ENCODE measurements around the gene SLC22A1. TPM values are rescaled to one million over a fixed set of nuclear protein-coding genes. Genes with fewer than 3 reads are reported as not detected.

Gene SLC22A1
- total and polyA plus RNA-seq, 2 donors (not counting 1 experiment from before 2014, with no cell fraction given) = 0.18 to 1.5 TPM

GRCh38 chr6:160079686-160080043 lies 42.0 kb upstream of the SLC22A1 start:
- TF ChIP-seq, protein P1, sequence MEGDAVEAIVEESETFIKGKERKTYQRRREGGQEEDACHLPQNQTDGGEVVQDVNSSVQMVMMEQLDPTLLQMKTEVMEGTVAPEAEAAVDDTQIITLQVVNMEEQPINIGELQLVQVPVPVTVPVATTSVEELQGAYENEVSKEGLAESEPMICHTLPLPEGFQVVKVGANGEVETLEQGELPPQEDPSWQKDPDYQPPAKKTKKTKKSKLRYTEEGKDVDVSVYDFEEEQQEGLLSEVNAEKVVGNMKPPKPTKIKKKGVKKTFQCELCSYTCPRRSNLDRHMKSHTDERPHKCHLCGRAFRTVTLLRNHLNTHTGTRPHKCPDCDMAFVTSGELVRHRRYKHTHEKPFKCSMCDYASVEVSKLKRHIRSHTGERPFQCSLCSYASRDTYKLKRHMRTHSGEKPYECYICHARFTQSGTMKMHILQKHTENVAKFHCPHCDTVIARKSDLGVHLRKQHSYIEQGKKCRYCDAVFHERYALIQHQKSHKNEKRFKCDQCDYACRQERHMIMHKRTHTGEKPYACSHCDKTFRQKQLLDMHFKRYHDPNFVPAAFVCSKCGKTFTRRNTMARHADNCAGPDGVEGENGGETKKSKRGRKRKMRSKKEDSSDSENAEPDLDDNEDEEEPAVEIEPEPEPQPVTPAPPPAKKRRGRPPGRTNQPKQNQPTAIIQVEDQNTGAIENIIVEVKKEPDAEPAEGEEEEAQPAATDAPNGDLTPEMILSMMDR (IDR thresholded peaks at IDR 0.05) = no peak
- TF ChIP-seq EZH2 (IDR thresholded peaks at IDR 0.05; ENCODE audit: borderline replicate concordance, insufficient read depth, low read depth, low read length, poor library complexity, severe bottlenecking) = no peak
- no peaks in the 10 kb centered on the region for H3K27me3 Mint-ChIP-seq
- peaks cover 2 to 74% of the 10 kb centered on the region in 2 experiments for H3K36me3 ChIP-seq (replicated peaks in 1 of 2; ENCODE audit: control extremely low read depth in 1 of 2, control insufficient read depth in 1 of 2, extremely low read depth in 1 of 2, insufficient read depth in 2 of 2, low read length in 1 of 2)
- H3K4me3 ChIP-seq (ENCODE audit: control extremely low read depth in 1 of 5, extremely low read depth in 1 of 5, insufficient read depth in 1 of 5, low read depth in 2 of 5, low read length in 4 of 5) = no peak overlapping the region
- CTCF ChIA-PET = interaction anchor here (0.8 kb wide), 1 partner anchor 9 kb away, joined by 4 read pairs; no protein-coding TSS in a partner anchor
- no peak overlapping the region for H3K4me2 ChIP-seq (replicated peaks; ENCODE audit: low read depth, low read length, poor library complexity, severe bottlenecking)
- ATAC-seq (ENCODE audit: low read depth) (no peak), DNase-seq (no peak)
- no peaks in the 10 kb centered on the region for H3K79me2 ChIP-seq (ENCODE audit: control insufficient read depth, insufficient read depth, low read length)
- H3K9me3 ChIP-seq (ENCODE audit: control extremely low read depth in 1 of 3, control insufficient read depth in 2 of 3, insufficient read depth in 1 of 3, low read length in 2 of 3) = no peaks in the 10 kb centered on the region
- no peak overlapping the region for H3K27ac ChIP-seq (ENCODE audit: low read length in 2 of 2)
- H3K9me3 Mint-ChIP-seq (ENCODE audit: insufficient read depth) = no peaks in the 10 kb centered on the region
- H3K27ac Mint-ChIP-seq = no peak overlapping the region
- H3K4me1 Mint-ChIP-seq = no peaks in the 10 kb centered on the region
- no peak overlapping the region for H3K9ac ChIP-seq (ENCODE audit: low read length)
- H3K4me3 Mint-ChIP-seq = no peak overlapping the region
- no peaks in the 10 kb centered on the region for H4K20me1 ChIP-seq (ENCODE audit: control insufficient read depth, insufficient read depth, low read length, poor library complexity, severe bottlenecking)
- no peaks in the 10 kb centered on the region for H3K4me1 ChIP-seq (ENCODE audit: control insufficient read depth in 2 of 2, insufficient read depth in 2 of 2, low read length in 2 of 2)
- intact Hi-C loops (cut with micrococcal nuclease) = no loop called here
- no peaks in the 10 kb centered on the region for H3K27me3 ChIP-seq (replicated peaks in 1 of 4; ENCODE audit: control extremely low read depth in 1 of 4, control insufficient read depth in 3 of 4, insufficient read depth in 4 of 4, low read length in 3 of 4)
- POLR2A ChIA-PET = no interaction called here
- 100% methylated on average over 10 of the region's 12 CpGs for WGBS (ENCODE audit: insufficient coverage)
- no peak overlapping the region for H2AFZ ChIP-seq (ENCODE audit: insufficient read depth, low read depth, low read length, poor library complexity, severe bottlenecking)

GRCh38 chr6:160080097-160080496 lies 41.5 kb upstream of the SLC22A1 start:
- H3K36me3 ChIP-seq (replicated peaks in 1 of 2; ENCODE audit: control extremely low read depth in 1 of 2, control insufficient read depth in 1 of 2, extremely low read depth in 1 of 2, insufficient read depth in 2 of 2, low read length in 1 of 2) = peaks cover 2 to 77% of the 10 kb centered on the region in 2 experiments
- H3K9me3 ChIP-seq (ENCODE audit: control extremely low read depth in 1 of 3, control insufficient read depth in 2 of 3, insufficient read depth in 1 of 3, low read length in 2 of 3) = no peaks in the 10 kb centered on the region
- TF ChIP-seq EZH2 (IDR thresholded peaks at IDR 0.05; ENCODE audit: borderline replicate concordance, insufficient read depth, low read depth, low read length, poor library complexity, severe bottlenecking) = no peak
- TF ChIP-seq, protein P1 (IDR thresholded peaks at IDR 0.05) = no peak
- ATAC-seq (ENCODE audit: low read depth) (no peak), DNase-seq (no peak)
- H3K4me1 Mint-ChIP-seq = no peaks in the 10 kb centered on the region
- no peaks in the 10 kb centered on the region for H4K20me1 ChIP-seq (ENCODE audit: control insufficient read depth, insufficient read depth, low read length, poor library complexity, severe bottlenecking)
- no peak overlapping the region for H3K27ac ChIP-seq (ENCODE audit: low read length in 2 of 2)
- H3K4me1 ChIP-seq (ENCODE audit: control insufficient read depth in 2 of 2, insufficient read depth in 2 of 2, low read length in 2 of 2) = no peaks in the 10 kb centered on the region
- no peaks in the 10 kb centered on the region for H3K27me3 Mint-ChIP-seq
- no peak overlapping the region for H3K27ac Mint-ChIP-seq
- over 99% methylated on average over 17 of the region's 17 CpGs for WGBS (ENCODE audit: insufficient coverage)
- no peak overlapping the region for H3K9ac ChIP-seq (ENCODE audit: low read length)
- H3K4me3 Mint-ChIP-seq = no peak overlapping the region
- intact Hi-C loops (cut with micrococcal nuclease) = no loop called here
- CTCF ChIA-PET = interaction anchor here (0.8 kb wide), 1 partner anchor 8 kb away, joined by 4 read pairs; no protein-coding TSS in a partner anchor
- no peak overlapping the region for H2AFZ ChIP-seq (ENCODE audit: insufficient read depth, low read depth, low read length, poor library complexity, severe bottlenecking)
- no peaks in the 10 kb centered on the region for H3K9me3 Mint-ChIP-seq (ENCODE audit: insufficient read depth)
- H3K79me2 ChIP-seq (ENCODE audit: control insufficient read depth, insufficient read depth, low read length) = no peaks in the 10 kb centered on the region
- no peaks in the 10 kb centered on the region for H3K27me3 ChIP-seq (replicated peaks in 1 of 4; ENCODE audit: control extremely low read depth in 1 of 4, control insufficient read depth in 3 of 4, insufficient read depth in 4 of 4, low read length in 3 of 4)
- no peak overlapping the region for H3K4me3 ChIP-seq (ENCODE audit: control extremely low read depth in 1 of 5, extremely low read depth in 1 of 5, insufficient read depth in 1 of 5, low read depth in 2 of 5, low read length in 4 of 5)
- H3K4me2 ChIP-seq (replicated peaks; ENCODE audit: low read depth, low read length, poor library complexity, severe bottlenecking) = no peak overlapping the region
- POLR2A ChIA-PET = no interaction called here

Measured in B cell (primary cell).